ENCODE measurements around the gene KRTAP12-3. TPM values are rescaled to one million over a fixed set of nuclear protein-coding genes. Genes with fewer than 3 reads are reported as not detected.
"Not testable (repeated sequence)": the region's sequence is repeated elsewhere in the genome, so short reads cannot be mapped to it uniquely, and the experiment has no call there.

KRTAP12-3 gene
- total RNA-seq, 4 donors from 2014 or later, result 3.2 to 11.5 TPM; not detected in 2

- no peaks in the 10 kb centered on the region for H3K4me1 ChIP-seq
- H3K9me3 ChIP-seq, result no peaks in the 10 kb centered on the region
- peaks cover 32% of the 10 kb centered on the region for H3K27me3 ChIP-seq
- no peak overlapping the region for H3K4me3 ChIP-seq
- no peak for TF ChIP-seq EP300 (IDR thresholded peaks at IDR 0.05)
- no peak for TF ChIP-seq POLR2A (IDR thresholded peaks at IDR 0.05)
- no peak for TF ChIP-seq POLR2AphosphoS5 (IDR thresholded peaks at IDR 0.05)
- no peak for TF ChIP-seq CTCF (IDR thresholded peaks at IDR 0.05)
- no peaks in the 10 kb centered on the region for H3K36me3 ChIP-seq
- no peak overlapping the region for H3K27ac ChIP-seq
- WGBS, result 47% methylated on average over 2 of the region's 2 CpGs
- DNase-seq (ENCODE audit: low spot score in 2 of 2), result no peak
These were observed 12.9 kb upstream of the KRTAP12-3 start for GRCh38 chr21:44644878-44645277.

- H3K27me3 ChIP-seq, result peaks cover 37% of the 10 kb centered on the region
- not testable (repeated sequence) for H3K36me3 ChIP-seq; H3K27ac ChIP-seq; H3K4me3 ChIP-seq; H3K4me1 ChIP-seq; H3K9me3 ChIP-seq; DNase-seq (ENCODE audit: low spot score in 2 of 2)
- 76% methylated on average over 12 of the region's 21 CpGs for WGBS
These were observed 11.1 kb upstream of the KRTAP12-3 start, which contains the start of gene KRTAP10-11 for GRCh38 chr21:44646366-44647221. KRTAP10-11 (plus strand) TSS chr21:44646414; CDS start chr21:44646459, 45 bp downstream.

DNA sequence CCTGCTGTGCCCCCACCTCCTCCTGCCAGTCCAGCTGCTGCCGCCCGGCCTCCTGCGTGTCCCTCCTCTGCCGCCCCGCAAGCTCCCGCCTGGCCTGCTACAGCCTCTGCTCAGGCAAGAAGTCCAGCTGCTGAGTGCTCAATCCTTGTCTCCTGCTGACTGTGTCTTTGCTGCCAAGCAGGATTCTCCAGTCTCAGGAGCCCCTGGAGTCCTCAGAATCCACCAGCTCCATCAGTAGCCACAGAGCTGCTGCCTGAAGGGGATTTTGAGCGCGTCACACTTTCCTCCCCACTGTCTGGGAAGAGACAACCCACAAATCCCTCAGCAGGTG, 10.5 kb upstream of the KRTAP12-3 start:
- H3K9me3 ChIP-seq, result no peaks in the 10 kb centered on the region

DNA sequence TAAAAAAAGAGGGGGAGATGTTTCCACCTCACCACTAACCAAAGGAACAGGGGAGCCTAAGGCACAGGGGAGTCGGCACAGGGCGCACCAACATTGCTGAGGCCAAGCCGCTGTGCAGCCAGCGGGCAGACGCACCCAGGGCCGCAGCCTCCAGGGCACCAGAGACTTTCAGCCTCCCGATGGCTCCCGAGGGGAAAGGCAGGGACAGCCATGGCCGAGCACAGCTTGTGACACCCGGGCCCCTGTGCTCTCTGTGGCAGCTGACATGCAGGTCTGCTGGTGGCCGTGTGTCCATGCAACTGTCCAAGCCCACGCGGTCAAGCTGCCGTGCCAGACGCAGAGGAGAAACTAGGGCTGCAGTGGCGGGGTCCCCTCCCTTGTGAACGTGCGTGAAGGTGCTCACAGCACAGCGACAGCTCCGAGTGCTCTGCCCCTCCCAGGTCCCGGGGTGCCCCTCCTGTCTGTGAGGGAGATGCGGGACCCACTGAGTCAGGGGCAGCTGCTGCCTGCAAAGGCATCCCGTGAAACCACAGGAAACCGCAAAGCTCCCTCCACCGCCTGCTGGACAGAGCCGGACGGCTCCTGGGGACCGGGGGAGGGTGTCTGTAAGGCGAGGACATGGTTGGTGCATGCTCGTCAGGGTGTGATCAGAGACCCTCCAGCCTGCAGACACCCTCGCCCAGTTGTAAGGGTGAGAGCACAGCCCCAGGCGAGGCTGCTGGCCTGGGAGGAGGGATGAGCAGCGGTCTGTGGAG, 9.0 kb upstream of the KRTAP12-3 start:
- Histone ChIP-seq H3K9me3 (no peaks in the 10 kb centered on the region), H3K36me3 (no peaks in the 10 kb centered on the region), H3K4me1 (no peaks in the 10 kb centered on the region), H3K4me3 (no peak overlapping the region), H3K27ac (no peak overlapping the region), H3K27me3 (peaks cover 34% of the 10 kb centered on the region)
- TF ChIP-seq POLR2A (IDR thresholded peaks at IDR 0.05) (no peak), CTCF (IDR thresholded peaks at IDR 0.05) (no peak), POLR2AphosphoS5 (IDR thresholded peaks at IDR 0.05) (no peak), EP300 (IDR thresholded peaks at IDR 0.05) (no peak)
- 81% methylated on average over 17 of the region's 33 CpGs for WGBS
- no peak for DNase-seq (ENCODE audit: low spot score in 2 of 2)

More for the DNA sequence above, 10.5 kb upstream of the KRTAP12-3 start:
- Histone ChIP-seq H3K4me1 (no peaks in the 10 kb centered on the region), H3K4me3 (no peak overlapping the region), H3K36me3 (no peaks in the 10 kb centered on the region), H3K27me3 (peaks cover 37% of the 10 kb centered on the region), H3K27ac (no peak overlapping the region)
- DNase-seq (ENCODE audit: low spot score in 2 of 2), result no peak
- no peak for TF ChIP-seq POLR2A (IDR thresholded peaks at IDR 0.05)
- no peak for TF ChIP-seq EP300 (IDR thresholded peaks at IDR 0.05)
- TF ChIP-seq POLR2AphosphoS5 (IDR thresholded peaks at IDR 0.05), result no peak
- no peak for TF ChIP-seq CTCF (IDR thresholded peaks at IDR 0.05)
- WGBS, result 59% methylated on average over 7 of the region's 8 CpGs

GRCh38 chr21:44649521-44650100, 8.1 kb upstream of the KRTAP12-3 start:
- no peak for DNase-seq (ENCODE audit: low spot score in 2 of 2)
- Histone ChIP-seq H3K36me3 (no peaks in the 10 kb centered on the region), H3K4me1 (no peaks in the 10 kb centered on the region), H3K27ac (no peak overlapping the region), H3K27me3 (peaks cover 41% of the 10 kb centered on the region), H3K9me3 (no peaks in the 10 kb centered on the region), H3K4me3 (no peak overlapping the region)
- WGBS, result 79% methylated on average over 18 of the region's 18 CpGs
- TF ChIP-seq EP300 (IDR thresholded peaks at IDR 0.05) (no peak), POLR2A (IDR thresholded peaks at IDR 0.05) (no peak), POLR2AphosphoS5 (IDR thresholded peaks at IDR 0.05) (no peak), CTCF (IDR thresholded peaks at IDR 0.05) (no peak)
